Urinary bladder (tissue), 4 donors: ENCODE data around the gene KMT2B. TPM values are rescaled to one million over a fixed set of nuclear protein-coding genes. Genes with fewer than 3 reads are reported as not detected.

ENCODE experiments used
- DNase-seq: peaks from one replicate; pipeline ENCODE4 v3.0.0-alpha.2; 2015; ENCODE audit errors: extremely low spot score
- H3K27ac ChIP-seq: one replicate; pipeline ENCODE4 v1.5.1; 2013; ENCODE audit warnings: low read depth, mild to moderate bottlenecking, moderate library complexity
- H3K36me3 ChIP-seq: one replicate; pipeline ENCODE4 v1.6.1; 2013; ENCODE audit warnings: mild to moderate bottlenecking, moderate library complexity; ENCODE audit not compliant: insufficient read depth
- H3K4me1 ChIP-seq: one replicate; pipeline ENCODE4 v1.6.1; 2013; ENCODE audit warnings: mild to moderate bottlenecking, moderate library complexity; ENCODE audit not compliant: insufficient read depth
- H3K4me3 ChIP-seq: one replicate; pipeline ENCODE4 v1.5.1; 2013; ENCODE audit warnings: low read depth, low read length
- WGBS: extraction: QIAGEN DNeasy Blood & Tissue Kit; methylation state at CpG from one replicate; pipeline ENCODE4 v1.1.7; 2013; 5-methylcytosine and 5-hydroxymethylcytosine counted together
- polyA plus RNA-seq: library from polyadenylated mRNA; stranded (reverse); fragments of 200-250 nt; gene quantifications from one replicate; pipeline ENCODE4 v1.2.3, GENCODE V29; 2013
- total RNA-seq: library from RNA; depleted of rRNA; stranded (reverse); fragments of >200 nt; gene quantifications from one replicate; pipeline ENCODE4 v1.2.3, GENCODE V29; 2014
- donor health status: healthy with polysubstance abuse.
- donor health status: healthy.

The KMT2B gene
- total and polyA plus RNA-seq, 2 donors, result 7.1 to 25.9 TPM

DNA sequence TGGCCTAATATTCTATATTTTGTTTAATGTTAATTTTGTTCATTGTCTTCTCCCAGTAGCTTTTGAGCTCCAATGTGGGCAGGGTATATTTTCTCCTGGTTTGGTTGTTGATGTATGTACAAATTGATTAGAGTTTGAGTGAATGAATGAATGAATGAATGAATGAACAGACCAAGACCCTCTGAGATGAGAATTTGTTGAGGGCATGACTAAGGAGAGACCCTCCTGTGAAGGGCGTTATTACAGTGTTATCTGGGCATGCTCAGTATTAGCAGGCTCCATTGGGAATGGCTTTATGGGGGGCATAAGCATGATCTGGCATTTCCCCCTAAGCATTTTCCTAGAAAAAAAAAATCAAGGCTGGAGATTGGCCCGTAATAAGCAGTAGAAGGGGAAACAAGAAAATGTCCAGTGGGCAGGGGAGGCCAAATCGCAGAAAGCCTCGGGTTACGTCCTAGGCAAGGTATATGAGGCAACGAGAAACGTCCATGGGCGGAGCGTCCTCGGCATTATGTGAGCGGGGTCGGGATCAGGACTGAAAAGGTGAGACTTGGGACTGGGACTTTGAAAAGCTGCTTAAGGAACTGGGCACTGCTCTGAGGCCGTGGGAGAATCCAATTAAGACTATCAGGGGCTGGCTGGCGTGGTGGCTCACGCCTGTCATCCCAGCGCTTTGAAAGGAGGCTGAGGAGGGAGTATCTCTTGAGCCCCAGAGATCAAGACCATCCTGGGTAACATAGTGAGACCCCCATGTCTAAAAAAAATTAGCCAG is 56.7 kb downstream of the KMT2B start:
- H3K36me3 ChIP-seq, result no peaks in the 10 kb centered on the region
- no peaks in the 10 kb centered on the region for H3K4me1 ChIP-seq
- 57% methylated on average over 16 of the region's 16 CpGs for whole genome bisulfite sequencing
- H3K27ac ChIP-seq, result no peak overlapping the region
- H3K4me3 ChIP-seq, result peak overlapping the region; percentile 83
- no peak for DNase-seq

- DNase-seq, result no peak
- 36% methylated on average over 9 of the region's 9 CpGs for WGBS
- H3K4me3 ChIP-seq, result peak overlapping the region; percentile 83
- H3K4me1 ChIP-seq, result no peaks in the 10 kb centered on the region
- no peak overlapping the region for H3K27ac ChIP-seq
- H3K36me3 ChIP-seq, result no peaks in the 10 kb centered on the region
Measured at GRCh38 chr19:35775046-35775297, 57.2 kb downstream of the KMT2B start.

- Histone ChIP-seq H3K27ac (no peak within 1 kb of the TSS), H3K4me3 (peak within 1 kb of the TSS; percentile 83), H3K36me3 (no peaks in the 10 kb centered on the region), H3K4me1 (no peaks in the 10 kb centered on the region)
- 1% methylated on average over 80 of the region's 82 CpGs for WGBS
- peak; percentile 94 for DNase-seq
Measured at GRCh38 chr19:35775298-35776101, 57.7 kb downstream of the KMT2B start, which contains the start of gene ARHGAP33. TSS of gene ARHGAP33 (plus strand) at chr19:35775564. CDS start at chr19:35775659, 95 bp downstream.

- Histone ChIP-seq H3K36me3 (no peaks in the 10 kb centered on the region), H3K4me3 (peak overlapping the region; percentile 83), H3K4me1 (no peaks in the 10 kb centered on the region), H3K27ac (no peak overlapping the region)
- WGBS, result 45% methylated on average over 13 of the region's 13 CpGs
- no peak for DNase-seq
Measured at GRCh38 chr19:35776102-35776788, 58.4 kb downstream of the KMT2B start.

- Histone ChIP-seq H3K4me1 (no peaks in the 10 kb centered on the region), H3K27ac (no peak overlapping the region), H3K36me3 (no peaks in the 10 kb centered on the region), H3K4me3 (no peak overlapping the region)
- no peak for DNase-seq
- 51% methylated on average over 19 of the region's 19 CpGs for WGBS
Measured at GRCh38 chr19:35777086-35777841, 59.5 kb downstream of the KMT2B start.

DNA sequence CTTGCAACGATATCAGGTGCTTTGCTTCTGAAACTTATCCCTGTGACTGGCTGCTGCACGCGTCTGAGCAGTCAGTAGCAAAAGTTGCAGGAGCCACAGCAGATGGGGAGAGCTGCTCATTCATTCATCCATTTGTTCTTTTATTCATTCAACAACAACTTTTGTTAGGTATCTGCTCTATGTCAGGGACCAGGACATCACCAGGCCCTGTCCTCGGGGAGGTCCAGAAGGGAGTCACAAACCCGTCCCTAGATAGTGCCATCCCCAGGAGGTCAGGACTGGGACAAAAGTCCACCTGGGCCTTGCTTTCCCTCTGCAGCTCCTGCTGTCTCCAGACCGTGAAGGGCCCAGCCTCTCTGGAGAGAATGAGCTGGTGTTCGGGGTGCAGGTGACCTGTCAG is 60.2 kb downstream of the KMT2B start:
- 75% methylated on average over 7 of the region's 7 CpGs for WGBS
- Histone ChIP-seq H3K27ac (no peak overlapping the region), H3K4me3 (no peak overlapping the region), H3K36me3 (no peaks in the 10 kb centered on the region), H3K4me1 (no peaks in the 10 kb centered on the region)
- no peak for DNase-seq

- WGBS, result 93% methylated on average over 8 of the region's 8 CpGs
Measured at GRCh38 chr19:35779033-35779432, 61.2 kb downstream of the KMT2B start.

GRCh38 chr19:35780058-35780457 is 62.3 kb downstream of the KMT2B start:
- WGBS, result 91% methylated on average over 16 of the region's 16 CpGs
- Histone ChIP-seq H3K27ac (no peak overlapping the region), H3K4me3 (no peak overlapping the region), H3K36me3 (no peaks in the 10 kb centered on the region), H3K4me1 (no peaks in the 10 kb centered on the region)
- no peak for DNase-seq

More at GRCh38 chr19:35779033-35779432, 61.2 kb downstream of the KMT2B start:
- Histone ChIP-seq H3K4me3 (no peak overlapping the region), H3K27ac (no peak overlapping the region), H3K4me1 (no peaks in the 10 kb centered on the region), H3K36me3 (no peaks in the 10 kb centered on the region)
- DNase-seq, result no peak

DNA sequence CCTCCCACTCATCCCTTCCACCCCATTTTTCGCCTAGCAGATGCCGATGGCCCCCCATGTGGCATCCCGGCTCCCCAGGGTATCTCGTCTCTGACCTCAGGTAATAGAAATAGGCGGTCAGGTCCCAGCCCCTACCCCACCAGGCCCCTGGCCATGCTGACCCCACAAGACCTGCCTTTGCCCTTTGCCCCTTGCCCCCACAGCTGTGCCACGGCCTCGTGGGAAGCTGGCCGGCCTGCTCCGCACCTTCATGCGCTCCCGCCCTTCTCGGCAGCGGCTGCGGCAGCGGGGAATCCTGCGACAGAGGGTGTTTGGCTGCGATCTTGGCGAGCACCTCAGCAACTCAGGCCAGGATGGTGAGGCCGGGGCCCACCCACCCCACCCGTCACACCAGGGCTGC is 62.9 kb downstream of the KMT2B start:
- H3K36me3 ChIP-seq, result no peaks in the 10 kb centered on the region
- 95% methylated on average over 20 of the region's 20 CpGs for WGBS
- no peak for DNase-seq
- H3K4me3 ChIP-seq, result no peak overlapping the region
- H3K27ac ChIP-seq, result no peak overlapping the region
- H3K4me1 ChIP-seq, result no peaks in the 10 kb centered on the region

GRCh38 chr19:35781650-35782049 is 63.8 kb downstream of the KMT2B start:
- no peaks in the 10 kb centered on the region for H3K36me3 ChIP-seq
- no peaks in the 10 kb centered on the region for H3K4me1 ChIP-seq
- no peak overlapping the region for H3K27ac ChIP-seq
- DNase-seq, result no peak
- H3K4me3 ChIP-seq, result no peak overlapping the region
- 75% methylated on average over 9 of the region's 9 CpGs for WGBS

GRCh38 chr19:35782589-35782988 is 64.8 kb downstream of the KMT2B start:
- Histone ChIP-seq H3K4me1 (no peaks in the 10 kb centered on the region), H3K4me3 (no peak overlapping the region), H3K36me3 (no peaks in the 10 kb centered on the region), H3K27ac (no peak overlapping the region)
- DNase-seq, result no peak
- 94% methylated on average over 12 of the region's 12 CpGs for WGBS

GRCh38 chr19:35783469-35784434 is 65.9 kb downstream of the KMT2B start:
- no peaks in the 10 kb centered on the region for H3K4me1 ChIP-seq
- no peak overlapping the region for H3K4me3 ChIP-seq
- 82% methylated on average over 28 of the region's 28 CpGs for WGBS
- no peaks in the 10 kb centered on the region for H3K36me3 ChIP-seq
- no peak overlapping the region for H3K27ac ChIP-seq
- no peak for DNase-seq
